Stimulated activated CD4-positive, alpha-beta T cell treated with anti-CD3 and anti-CD28 coated beads, Interleukin-2, amount 100 ng/mL, for 24 hours (primary cell): ENCODE measurements around the gene ATG14.
"Not testable (repeated sequence)": the region's sequence is repeated elsewhere in the genome, so short reads cannot be mapped to it uniquely, and the experiment has no call there.

Source experiments
- DNase-seq, 2 donors: peaks; one replicate each; pipeline ENCODE4 v3.0.0-alpha.2; 2020

ATG14 gene

DNA sequence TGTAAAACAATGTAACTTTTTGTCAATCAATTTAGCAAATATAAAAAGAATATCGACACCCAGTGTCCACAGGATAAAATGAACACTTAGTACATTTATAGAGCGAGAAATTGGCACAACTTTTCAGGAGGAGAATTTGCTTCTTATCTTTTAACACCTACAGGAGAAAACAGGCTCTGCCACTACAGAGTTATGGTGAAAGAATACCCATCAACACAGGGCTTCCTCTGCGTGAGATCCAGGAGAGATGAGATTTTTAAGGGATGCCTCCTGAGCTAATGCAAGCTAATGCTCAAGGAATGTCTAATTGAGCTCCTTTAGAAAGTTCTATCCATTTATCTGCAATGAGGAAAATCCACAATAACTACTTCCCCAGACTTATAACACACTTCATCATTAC lies 21.0 kb upstream of the ATG14 start:
- no peak for DNase-seq

GRCh38 chr14:55430024-55430690 lies 18.5 kb upstream of the ATG14 start:
- peak in 1 of 2 donors; percentile 51 for DNase-seq

DNA sequence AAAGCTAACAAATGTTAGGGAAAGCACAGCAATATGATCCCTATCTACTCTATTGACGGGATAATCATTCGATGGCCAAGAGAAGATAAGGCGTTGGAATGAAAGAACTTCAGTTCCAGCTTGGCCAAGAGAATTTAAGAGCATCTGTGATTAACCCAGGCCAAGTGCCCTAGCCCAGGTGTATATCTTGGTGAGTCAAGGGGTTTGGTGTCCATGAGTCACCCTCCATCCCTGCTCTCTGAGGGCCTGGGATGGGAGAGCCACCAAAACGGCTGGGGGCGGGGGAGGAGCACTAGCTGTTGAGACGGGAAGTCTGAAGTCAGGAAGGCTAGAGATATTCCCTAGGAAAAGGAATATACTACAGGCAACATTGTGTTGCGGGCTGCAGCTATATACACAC lies 15.8 kb upstream of the ATG14 start:
- DNase-seq: no peak

GRCh38 chr14:55426891-55427290 lies 15.3 kb upstream of the ATG14 start:
- DNase-seq: no peak

DNA sequence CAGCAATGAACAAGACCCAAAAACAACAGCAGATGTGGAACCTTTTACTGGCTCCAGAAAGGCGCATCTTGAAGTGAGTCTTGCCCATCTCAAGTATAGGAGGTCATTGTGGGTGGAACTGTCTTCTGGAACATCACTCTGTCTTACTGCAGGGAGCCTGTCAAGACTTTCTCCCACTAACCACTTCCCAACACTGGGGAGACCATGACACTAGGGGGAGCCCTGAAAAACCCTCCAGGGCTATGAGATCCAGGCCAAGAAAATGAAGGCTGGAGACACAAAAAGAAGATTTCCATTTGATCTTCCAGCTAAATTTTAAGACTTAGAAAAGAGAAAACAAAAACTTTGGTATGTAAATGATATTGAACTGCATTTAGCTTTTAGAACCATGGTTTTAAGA lies 13.5 kb upstream of the ATG14 start:
- no peak for DNase-seq

DNA sequence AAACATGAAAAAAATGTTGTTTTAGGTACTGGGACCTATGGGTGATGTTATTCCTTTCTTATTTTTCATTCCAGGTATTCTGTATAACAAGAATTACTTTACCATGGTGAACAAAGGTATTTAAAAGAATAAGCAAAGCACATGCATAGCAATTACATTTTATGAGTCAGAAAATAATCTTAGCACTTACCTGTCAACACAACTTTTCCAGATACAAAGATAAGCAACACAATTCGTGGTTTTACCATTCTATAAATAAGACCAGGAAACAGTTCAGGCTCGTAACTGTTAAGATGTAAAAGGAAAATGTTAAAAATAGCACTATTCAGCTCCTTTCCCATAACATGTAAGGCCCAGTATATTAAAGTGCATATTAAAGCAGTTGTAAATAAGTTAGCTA lies 12.3 kb upstream of the ATG14 start:
- no peak for DNase-seq

GRCh38 chr14:55422338-55422737 lies 10.7 kb upstream of the ATG14 start:
- not testable (repeated sequence) for DNase-seq

- DNase-seq: no peak
These were observed 8.0 kb upstream of the ATG14 start for GRCh38 chr14:55419663-55420062.

- DNase-seq: no peak
These were observed 6.8 kb upstream of the ATG14 start for GRCh38 chr14:55418411-55418810.

DNA sequence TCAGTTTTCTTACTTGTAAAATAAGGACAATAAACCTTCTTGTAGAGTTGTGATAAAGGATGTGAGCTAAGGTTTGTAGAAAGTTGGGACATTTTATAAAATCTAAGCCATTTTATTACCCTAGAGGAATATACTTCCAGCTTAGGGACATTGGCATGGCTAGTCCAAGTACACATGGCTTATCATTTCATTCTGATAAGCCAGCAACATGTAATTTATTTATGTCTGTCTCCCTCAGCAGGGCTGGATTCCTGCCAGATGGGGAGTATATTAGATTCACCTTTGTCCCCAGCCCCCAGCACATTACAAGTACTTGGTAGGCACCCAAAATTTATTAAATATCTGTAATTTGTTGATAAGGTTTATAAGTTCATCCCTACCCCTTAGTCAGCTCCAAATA lies 6.3 kb upstream of the ATG14 start:
- DNase-seq: no peak

DNA sequence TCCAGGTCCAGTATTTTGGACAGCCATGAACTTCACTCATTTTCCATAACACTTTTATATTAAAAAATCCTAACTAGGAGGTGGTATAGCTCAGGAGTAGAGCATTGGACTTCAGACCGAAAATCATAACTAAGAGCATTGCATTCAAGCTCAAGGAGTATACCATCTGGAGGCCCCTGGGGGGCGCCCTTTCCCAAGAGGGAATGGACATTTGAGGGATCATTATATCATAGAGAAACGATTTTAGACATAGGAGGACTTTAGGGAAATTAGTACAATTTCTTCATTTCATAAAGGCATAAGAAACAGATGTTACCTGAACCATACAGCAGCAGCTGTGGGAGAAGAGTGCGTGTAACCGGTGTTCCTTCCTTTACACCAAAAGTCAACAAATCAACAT lies 5.2 kb upstream of the ATG14 start:
- peak; percentile 26 to 42 for DNase-seq

- no peak for DNase-seq
These were observed 2.9 kb upstream of the ATG14 start for GRCh38 chr14:55414551-55414950.

DNA sequence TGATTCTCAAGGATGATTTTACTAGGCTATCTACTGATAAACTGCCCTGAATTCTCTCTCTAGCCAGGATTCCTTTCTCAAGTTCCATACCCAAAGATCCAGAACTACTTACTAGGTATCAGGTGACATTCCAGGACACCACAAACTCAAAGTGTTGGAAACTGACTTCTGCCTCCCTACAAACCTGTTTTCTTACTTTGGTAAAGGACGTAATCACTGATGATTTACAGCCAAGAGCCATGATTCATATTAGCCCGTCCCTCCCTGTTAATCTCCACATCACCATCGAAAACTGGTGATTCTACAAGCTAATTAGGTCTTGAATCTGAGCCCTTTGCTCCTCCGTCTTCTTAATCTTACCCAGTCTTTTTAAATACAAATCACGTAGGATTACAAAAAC lies 1.0 kb upstream of the ATG14 start:
- no peak for DNase-seq

GRCh38 chr14:55410876-55411275 lies 754 bp downstream of the ATG14 start:
- DNase-seq: no peak

- DNase-seq: no peak
These were observed 7.3 kb downstream of the ATG14 start for GRCh38 chr14:55404173-55404854.

DNA sequence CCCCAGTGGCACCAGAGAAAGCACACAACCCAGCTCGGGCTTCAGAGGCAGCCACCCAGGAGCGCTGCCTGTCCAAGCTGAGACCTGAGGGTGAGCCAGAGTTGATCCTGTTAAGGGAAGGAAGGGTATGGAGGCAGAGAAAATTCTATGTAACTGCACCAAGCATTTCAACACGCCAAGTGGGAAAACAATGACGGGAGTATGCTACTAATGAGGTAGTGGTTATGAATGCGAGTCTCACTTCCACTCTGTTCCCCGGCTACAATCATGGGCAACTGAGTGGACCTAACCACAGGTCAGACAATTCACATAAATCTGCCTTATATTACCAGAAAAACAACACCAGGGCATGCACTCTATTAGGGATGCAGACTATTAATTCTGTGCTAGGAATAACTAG lies 9.9 kb downstream of the ATG14 start:
- no peak for DNase-seq

DNA sequence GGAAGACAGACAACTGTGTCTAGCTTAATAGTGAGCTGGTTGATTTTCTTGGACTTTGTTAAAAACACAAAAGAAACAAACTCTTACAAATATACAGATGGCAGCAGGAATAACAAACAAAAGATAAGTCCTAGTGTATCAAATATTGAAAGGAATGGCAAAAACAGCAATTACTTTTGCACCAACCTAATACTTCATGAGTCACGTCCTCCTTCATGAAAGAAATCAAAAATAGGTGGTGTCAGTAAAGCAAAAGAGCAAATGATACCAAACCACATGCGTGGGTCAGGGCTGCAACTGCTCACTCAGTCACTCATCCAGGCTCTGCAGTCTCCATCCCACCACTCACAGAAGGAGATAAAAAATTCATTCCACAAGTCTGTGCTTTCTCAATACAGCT lies 11.8 kb downstream of the ATG14 start:
- no peak for DNase-seq

DNA sequence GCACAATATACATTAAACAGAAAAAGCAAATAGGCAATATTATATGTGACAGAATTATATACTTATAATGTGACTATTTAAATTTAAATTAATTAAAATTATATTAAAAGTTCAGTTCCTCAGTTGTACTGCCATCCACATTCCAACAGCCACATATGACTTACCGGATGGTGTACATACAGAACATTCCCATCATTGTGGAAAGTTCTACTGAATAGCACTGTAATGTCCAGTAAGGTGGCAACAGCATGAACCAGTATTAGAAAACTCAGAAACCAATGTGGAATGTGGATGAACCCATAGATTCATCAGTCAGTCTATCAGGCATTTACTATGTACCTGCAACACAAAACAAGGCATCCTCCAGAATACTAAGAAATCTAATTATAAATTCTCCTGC lies 12.4 kb downstream of the ATG14 start:
- DNase-seq: no peak

- DNase-seq: no peak
These were observed 13.0 kb downstream of the ATG14 start for GRCh38 chr14:55398679-55399078.

GRCh38 chr14:55389330-55389729 lies 22.3 kb downstream of the ATG14 start:
- no peak for DNase-seq

- DNase-seq: no peak
These were observed 23.5 kb downstream of the ATG14 start for GRCh38 chr14:55388160-55388559.

- no peak for DNase-seq
These were observed 24.5 kb downstream of the ATG14 start for GRCh38 chr14:55387121-55387520.

GRCh38 chr14:55386037-55386808 lies 25.4 kb downstream of the ATG14 start:
- DNase-seq: peak; percentile 16 to 28

- no peak for DNase-seq
These were observed 27.1 kb downstream of the ATG14 start for GRCh38 chr14:55384536-55384935.
